NT2/D1 (cell line): ENCODE measurements around the gene RBP5.

Experiments
- SUZ12 ChIP-seq: IDR thresholded peaks from 2 replicates; pipeline ENCODE4 v1.6.1; 2011; ENCODE audit not compliant: insufficient read length, insufficient read depth; ENCODE audit errors: extremely low read depth
- YY1 ChIP-seq: IDR thresholded peaks from 2 replicates; pipeline ENCODE4 v1.6.1; 2011; ENCODE audit not compliant: insufficient read length, insufficient read depth
- ZNF274 ChIP-seq: IDR thresholded peaks from 2 replicates; pipeline ENCODE4 v1.6.1; 2011; ENCODE audit warnings: mild to moderate bottlenecking, low read depth, low read length

DNA sequence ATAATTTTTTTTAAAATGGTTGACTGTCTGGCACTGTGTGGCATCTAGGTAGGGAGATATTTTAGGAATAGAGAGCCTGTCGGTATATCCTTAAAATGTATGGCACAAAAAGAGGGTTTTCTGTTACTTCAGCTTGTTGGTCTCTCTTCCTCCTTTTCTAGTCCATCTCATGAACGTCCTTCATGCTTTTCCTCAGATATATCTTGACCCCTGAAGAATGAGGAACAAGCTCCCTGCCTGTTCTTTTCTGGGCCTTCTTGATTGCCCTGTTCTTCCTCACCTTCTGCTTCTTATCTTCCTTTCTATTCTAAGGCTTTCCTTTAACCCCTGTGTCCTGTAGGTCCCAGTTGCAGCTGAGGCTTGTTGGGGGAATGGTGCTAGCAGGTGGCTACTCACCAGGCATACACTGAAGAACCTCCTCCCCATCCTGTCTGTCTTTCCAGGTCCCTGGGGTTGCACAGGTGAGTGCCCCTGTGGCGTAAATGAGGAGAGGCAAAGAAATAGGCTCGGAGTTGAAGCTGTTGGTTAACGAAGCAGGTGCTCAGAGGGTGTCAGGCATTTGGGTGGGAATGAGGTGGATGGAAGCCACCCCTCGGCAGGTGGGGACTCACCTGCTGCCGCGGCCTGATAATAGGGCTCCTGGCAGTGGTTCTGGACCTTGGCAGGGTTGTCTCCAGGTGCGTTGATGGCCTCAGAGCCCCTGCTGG lies 29.2 kb downstream of the RBP5 start:
- TF ChIP-seq SUZ12 = no peak
- TF ChIP-seq YY1 = no peak
- TF ChIP-seq ZNF274 = no peak
